Right forelimb (tissue), 1 donor: Measurements from ENCODE around the gene TERC.
"Not testable (repeated sequence)": the region's sequence is repeated elsewhere in the genome, so short reads cannot be mapped to it uniquely, and the experiment has no call there.

Experiments used
- DNase-seq: peaks from one replicate; pipeline ENCODE4 v3.0.0-alpha.2; 2018

The TERC gene

DNA sequence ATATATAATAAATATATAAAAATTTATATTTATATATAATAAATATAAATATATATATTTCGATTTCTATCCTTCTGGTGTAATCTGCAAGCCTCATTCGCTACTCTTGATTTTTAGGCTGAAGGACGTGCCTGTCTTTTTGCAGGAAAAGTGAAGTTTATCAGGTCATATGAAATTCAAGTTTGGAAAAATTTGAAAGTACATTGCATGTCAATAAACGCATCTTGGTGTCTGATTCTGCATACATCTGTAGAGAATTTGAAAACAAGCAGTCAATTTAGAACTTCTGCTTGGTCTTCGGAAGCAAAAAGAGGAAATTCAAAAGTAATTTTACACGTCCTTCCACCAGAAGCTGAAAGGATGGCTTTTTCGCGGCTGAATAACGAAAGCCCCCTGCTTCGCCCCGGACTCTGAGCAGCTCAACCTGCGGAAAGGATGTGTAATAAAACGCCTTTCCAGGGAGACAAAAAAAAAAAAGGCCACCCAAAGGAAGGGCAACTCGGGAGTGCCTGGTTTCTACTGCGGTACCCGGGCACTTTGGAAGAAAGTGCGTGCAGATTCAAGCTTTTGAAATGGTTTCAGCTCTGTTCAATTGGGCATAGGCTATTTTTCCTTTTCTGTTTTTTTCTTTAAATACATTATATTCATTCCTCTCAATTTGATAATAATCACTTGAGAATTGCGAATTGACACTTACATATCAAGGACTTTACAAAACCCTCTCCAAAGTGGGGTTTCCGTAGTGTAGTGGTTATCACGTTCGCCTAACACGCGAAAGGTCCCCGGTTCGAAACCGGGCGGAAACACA, 6.8 kb upstream of the TERC start:
- peak; percentile 81 for DNase-seq

DNA sequence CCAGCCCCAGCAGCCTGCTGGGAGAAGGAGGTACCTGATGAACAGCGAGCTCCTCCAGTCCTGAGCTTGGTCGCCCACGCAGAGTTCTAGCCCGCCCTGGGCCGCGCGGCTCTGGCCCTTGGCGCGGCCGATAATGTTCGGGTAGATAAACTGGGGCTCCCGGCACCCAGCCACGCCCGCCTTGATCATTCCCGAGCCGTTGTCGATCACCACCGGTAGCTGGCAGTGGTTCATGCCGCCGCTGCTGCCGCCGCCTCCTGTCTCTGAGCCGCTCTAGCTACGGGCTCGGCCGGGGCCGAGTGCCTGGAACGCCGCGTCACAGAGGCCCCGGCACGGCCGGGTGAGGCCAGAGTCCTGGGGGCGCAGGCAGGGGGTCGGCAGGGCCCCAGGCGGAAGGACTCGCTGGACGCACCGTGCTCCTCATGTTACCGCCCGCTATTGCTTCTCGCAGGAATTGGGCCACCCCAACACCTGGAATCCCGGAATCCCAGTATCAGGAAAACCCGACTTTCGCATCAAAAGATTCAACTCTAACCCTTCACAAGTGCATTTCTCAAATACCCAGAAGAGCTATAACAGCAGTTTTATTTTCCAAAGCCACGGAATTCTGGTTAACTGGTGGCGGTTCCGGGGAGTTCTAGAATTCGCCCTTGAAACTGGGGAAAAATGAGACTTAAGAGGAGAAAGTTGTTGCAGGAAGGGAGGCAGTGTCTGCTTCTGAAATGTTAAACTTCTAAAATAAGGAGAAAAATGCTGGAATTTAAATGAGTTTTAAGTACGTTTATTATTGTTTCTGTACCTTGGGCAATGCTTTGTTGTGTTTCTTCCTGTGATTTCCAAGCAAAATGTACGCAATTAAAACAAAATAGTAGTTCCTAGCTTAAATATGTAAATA, 4.7 kb upstream of the TERC start, which contains the start of gene ACTRT3:
TSS of gene ACTRT3 (minus strand) at position 275 of the 895 bp plus-strand sequence. CDS start at position 234, 41 bp downstream.
- peak; percentile 88 for DNase-seq

DNA sequence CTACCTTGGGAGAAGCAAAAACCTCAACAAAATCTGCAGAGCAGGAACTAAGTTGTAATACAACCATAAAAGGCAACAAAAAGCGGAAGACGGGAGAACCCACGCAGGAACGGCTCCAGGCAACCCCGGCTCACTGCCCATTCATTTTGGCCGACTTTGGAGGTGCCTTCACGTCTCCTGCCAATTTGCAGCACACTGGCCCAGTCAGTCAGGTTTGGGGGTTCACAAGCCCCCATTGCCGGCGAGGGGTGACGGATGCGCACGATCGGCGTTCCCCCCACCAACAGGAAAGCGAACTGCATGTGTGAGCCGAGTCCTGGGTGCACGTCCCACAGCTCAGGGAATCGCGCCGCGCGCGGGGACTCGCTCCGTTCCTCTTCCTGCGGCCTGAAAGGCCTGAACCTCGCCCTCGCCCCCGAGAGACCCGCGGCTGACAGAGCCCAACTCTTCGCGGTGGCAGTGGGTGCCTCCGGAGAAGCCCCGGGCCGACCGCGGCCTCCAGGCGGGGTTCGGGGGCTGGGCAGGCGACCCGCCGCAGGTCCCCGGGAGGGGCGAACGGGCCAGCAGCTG, 463 bp downstream of the TERC start:
- DNase-seq: peak; percentile 85

- no peak for DNase-seq
These were observed 4.4 kb downstream of the TERC start for GRCh38 chr3:169760479-169760878.

DNA sequence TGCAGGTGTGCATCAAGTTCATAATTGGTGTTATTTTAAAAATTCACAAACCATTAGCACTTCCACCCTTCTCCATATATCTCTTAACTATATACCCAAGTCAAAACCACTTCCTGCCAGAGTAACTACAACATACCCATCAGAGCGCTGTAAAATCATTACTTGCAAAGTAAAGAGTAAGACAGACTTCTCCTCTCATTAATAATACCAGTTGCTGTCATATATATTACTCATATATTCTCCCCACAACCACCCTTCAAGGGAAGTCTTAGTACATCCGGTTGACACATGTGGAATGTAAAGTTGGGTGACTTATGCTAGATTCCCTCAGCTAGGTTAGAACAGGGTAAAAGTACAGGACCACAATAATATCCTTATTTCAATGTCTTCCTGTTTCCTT, 5.6 kb downstream of the TERC start:
- no peak for DNase-seq

GRCh38 chr3:169758359-169758994, 6.4 kb downstream of the TERC start:
- DNase-seq: no peak

- no peak for DNase-seq
These were observed 9.4 kb downstream of the TERC start for GRCh38 chr3:169755488-169755887.

DNA sequence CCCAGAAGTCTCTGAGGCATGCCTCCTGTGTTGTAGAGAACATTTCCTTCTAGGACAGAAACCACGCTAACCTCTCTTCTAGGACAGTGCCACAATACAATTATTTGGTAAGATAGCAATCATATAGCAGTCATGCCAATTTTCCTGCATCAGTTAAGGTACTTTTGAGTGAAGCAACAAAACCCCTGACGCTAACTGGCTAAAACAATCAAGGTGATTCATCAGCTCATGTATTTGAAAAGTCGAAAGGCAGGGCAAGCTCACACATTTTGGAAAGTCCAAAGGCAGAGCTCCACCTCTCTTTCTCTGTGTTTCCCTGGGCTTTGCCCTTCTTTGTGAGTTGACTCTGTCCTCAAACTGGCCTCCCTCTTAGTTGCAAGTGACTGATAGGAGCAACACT, 10.1 kb downstream of the TERC start:
- DNase-seq: no peak

- DNase-seq: no peak
These were observed 13.0 kb downstream of the TERC start for GRCh38 chr3:169751875-169752274.

DNA sequence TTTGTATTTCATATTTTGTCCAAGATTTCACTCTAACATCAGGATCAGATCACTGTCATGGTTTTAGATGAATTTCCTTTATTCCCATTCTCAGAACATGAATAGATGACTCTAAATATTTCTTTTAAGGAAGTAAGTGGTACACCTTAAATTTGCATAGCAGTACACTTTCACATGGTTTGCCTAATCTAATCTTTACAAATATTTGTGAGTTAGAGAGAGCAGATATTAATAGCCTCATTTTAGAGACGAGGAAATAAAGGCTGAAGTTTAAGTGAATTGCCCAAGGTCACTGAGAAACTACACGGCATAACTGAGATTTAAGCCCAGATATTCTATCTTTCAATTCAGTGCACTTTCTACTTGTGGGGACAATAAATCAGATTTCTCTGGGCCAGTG, 14.2 kb downstream of the TERC start:
- DNase-seq: no peak

DNA sequence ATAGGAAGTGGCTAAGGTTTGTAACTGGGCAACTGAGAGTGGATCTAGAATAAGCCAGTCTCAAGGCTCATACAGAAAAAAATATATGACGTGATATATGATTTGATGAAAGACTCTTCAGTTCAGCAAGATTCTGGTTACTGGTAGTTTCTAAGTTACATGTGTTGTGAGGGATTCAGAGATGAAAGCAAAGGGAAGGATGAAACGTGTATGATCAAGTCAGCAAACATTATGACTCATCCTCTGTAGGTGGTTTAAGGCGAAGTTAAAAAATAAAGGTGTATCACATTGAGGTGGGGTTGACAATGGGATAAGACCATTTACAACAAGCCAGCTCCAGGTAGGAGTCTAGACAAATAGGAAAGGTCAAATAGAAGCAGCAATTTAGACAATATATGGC, 16.2 kb downstream of the TERC start:
- DNase-seq: no peak

GRCh38 chr3:169746924-169747323, 17.9 kb downstream of the TERC start:
- no peak for DNase-seq

DNA sequence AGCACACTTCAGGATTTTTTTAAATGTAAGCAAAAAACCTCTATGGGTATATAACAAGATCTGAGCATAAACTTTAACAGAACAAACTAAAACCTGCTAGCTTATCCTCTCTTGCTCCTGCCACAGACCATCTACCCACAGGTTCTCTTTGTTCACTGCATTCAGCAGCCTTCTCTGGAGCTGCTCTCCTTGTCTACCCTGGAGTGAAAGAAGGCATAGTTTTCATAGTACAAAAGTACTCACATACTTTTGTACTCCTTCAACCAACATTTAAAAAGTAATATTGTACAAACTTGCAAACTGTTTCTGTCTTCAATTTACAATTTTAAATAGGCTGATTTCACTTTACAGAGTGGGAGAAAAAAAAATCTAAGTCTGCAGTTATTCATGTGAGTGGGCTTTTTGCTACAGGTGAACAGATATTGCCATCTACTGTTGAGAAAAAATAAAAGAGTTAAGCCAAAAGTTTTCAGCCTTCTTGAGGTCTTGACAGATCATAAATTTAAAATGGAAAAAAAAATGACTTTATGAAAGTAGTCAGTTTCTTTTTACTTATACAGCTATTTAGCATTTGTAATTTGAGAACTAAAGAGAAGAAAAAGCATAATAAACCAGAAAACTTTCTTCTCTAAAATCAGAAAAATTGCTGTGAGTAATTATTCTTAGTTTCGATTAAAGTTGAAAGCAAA, 20.4 kb downstream of the TERC start:
- no peak for DNase-seq

GRCh38 chr3:169739067-169739466, 25.8 kb downstream of the TERC start:
- no peak for DNase-seq

DNA sequence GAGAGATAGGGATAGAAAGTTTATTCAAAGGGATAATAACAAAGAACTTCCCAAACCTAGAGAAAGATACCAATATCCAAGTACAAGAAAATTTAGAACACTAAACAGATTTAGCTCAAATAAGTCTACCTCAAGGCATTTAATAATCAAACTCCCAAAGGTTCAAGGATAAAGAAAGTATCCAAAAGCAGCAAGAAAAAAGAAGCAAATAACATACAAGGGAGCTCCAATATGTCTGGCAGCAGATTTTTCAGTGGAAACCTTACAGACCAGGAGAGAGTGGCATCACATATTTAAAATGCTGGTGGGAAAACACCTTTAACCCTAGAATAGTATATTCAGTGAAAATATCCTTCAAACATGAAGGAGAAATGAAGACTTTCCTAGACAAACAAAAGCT, 33.0 kb downstream of the TERC start:
- not testable (repeated sequence) for DNase-seq

- no peak for DNase-seq
These were observed 42.1 kb downstream of the TERC start for GRCh38 chr3:169722724-169723123.

- not testable (repeated sequence) for DNase-seq
These were observed 46.4 kb downstream of the TERC start for GRCh38 chr3:169718415-169718814.
